Left lobe of liver (tissue), 2 donors: ENCODE results near the gene PIGX. TPM values are rescaled to one million over a fixed set of nuclear protein-coding genes. Genes with fewer than 3 reads are reported as not detected.

Source experiments
- ATAC-seq: fragments of 200-7000 bp; cut with Tn5 transposase; one replicate; pipeline ENCODE4 v1.9.1; 2020; ENCODE audit warnings: mild to moderate bottlenecking, moderate library complexity
- DNase-seq: peaks from one replicate; pipeline ENCODE4 v3.0.0-alpha.2; 2020; ENCODE audit warnings: low spot score
- total RNA-seq: library from RNA; stranded (reverse); gene quantifications from one replicate; pipeline ENCODE4 v1.2.1, GENCODE V29; 2021
- donor health status: DM: no; HTN: no; CAD: no; lungs with moderate emphysema.
- donor health status: DM: no; HTN: yes; CAD: no.

The PIGX gene
- total RNA-seq, 1 donor from 2014 or later = 7.2 TPM

DNA sequence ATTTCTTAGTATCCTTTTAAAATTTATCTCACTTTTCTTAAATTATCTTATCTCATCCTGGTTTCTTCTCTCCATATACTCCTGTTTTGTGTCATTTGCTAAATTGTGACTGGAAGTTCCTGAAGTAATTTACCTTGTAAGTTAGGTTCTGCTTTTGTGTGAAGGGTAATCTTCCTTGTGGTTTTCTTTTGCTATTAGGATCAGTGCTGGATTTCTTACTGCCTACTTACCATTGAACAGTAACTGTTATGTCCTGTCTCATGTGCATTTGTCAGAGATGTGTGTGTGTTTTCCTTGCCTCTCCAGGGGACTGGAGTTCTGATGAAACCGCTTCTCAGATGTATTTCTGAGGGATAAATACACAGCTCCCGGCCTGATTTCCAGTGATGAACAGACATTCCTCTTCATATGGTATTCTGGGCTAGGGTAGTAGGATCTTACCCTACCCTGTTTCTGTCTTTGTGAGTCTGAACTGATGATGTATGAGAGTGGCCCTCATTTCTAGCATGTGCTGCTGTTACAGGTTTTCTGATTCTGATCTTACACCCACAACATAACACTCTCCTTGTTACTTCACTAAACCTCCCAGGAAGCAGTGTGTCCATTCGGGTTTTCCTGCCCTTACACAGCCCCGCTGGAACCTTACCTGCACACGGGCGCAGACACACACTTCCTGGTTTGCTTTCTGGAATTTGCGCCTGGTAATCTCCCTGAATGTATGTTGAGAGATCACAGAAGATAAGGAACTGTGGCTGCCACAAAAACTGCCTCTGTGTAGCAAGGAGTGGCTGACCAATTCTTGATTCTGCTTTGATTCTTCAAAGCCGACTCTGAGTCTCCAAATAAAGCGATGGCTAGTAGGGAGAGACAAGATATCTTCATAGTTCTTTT, 42.2 kb downstream of the PIGX start:
- ATAC-seq (no peak), DNase-seq (no peak)

DNA sequence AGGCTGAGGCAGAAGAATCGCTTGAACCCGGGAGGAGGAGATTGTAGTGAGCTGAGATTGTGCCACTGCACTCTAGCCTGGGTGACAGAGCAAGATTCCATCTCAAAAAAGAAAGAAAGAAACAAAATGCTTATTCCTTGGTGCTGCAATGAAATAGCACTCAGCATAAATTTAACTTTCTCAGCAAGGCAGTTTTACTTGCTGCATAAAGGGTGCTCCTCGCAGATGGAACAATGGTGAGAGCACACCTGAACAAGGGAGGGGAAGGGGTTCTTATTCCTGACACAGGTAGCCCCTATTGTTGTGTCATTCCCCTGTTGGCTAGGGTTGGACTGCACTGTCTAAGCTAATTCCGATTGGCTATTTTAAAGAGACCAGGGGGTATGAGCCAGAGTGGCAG, 44.6 kb downstream of the PIGX start:
- no peak for ATAC-seq
- no peak for DNase-seq

DNA sequence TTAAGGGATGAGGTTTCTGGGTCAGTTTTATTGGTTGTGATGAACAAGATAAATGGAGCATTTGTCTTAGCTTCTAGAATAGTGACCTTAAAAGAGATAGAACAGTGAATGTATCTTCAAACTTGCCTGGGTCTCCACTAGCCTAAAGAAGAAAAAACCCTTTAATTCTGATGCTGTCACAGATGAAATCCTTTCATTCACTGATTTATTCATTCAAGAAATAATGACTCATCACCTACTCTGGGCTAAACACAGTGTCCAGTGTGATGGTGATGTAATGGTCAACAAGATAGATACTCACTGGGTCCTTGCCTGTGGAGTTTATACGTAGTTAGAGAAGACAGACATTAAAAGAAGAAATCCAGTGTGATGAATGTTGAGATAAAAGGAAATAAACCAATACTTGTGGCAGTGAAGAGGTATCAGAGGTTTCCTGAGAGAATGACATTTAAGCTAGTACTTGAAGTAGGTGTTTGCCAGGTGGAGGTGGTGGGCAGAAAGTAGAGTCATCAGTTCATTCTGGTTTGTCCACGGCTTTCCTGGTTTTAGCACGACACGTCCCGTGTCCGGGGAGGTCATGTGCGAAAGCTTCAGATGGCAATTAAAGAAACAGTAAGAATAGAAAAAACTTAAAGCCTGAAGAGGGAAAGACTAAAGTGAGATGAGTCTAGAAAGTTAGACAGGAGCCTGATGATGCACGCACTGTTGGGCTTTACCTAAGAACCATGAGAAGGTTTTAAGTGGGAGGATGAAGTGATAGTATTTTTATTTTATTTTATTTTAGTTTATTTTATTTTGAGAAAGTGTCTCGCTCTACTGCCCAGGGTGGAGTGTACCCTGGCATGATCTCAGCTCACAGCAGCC, 45.9 kb downstream of the PIGX start:
- DNase-seq (no peak), ATAC-seq (no peak)

DNA sequence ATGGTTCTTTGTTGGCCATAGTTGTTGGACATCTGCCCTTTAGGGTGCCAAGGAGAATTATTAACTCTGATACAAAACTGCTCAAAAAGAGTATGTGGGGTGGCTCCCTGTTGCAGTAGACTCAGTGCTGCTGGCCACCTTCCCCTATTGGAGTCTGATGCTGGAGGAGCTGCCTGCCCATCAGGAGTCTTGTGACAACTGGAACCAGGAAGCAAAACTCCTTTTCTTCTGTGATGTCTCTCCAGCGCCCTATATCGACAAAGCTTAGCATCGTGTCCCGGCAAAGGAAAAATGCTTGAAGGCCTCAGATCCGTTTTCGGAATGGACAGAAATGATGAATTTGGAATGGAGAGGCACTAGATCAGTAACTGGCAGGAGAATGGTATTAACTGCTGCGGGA, 51.0 kb downstream of the PIGX start:
- peak; percentile 25 for ATAC-seq

DNA sequence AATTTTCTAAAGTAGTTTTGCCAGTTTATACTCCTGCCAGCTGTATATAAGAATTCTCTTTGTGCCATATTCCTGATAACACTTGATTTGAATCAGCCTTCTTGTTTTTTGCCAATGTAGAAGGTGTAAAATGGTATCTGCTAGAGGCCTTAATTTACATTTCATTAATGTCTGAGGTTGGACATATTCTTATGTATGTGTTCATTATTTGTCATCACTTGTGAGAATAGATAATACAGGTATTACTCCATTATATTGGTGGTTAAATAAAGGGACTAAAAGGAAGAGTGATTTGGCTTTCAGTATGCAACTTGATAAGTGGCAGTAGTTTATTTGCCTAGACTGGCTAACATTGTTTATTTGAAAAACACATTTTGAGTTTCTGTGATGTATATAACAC, 53.3 kb downstream of the PIGX start:
- ATAC-seq = no peak
- no peak for DNase-seq

More for the DNA sequence above, 51.0 kb downstream of the PIGX start:
- no peak for DNase-seq

DNA sequence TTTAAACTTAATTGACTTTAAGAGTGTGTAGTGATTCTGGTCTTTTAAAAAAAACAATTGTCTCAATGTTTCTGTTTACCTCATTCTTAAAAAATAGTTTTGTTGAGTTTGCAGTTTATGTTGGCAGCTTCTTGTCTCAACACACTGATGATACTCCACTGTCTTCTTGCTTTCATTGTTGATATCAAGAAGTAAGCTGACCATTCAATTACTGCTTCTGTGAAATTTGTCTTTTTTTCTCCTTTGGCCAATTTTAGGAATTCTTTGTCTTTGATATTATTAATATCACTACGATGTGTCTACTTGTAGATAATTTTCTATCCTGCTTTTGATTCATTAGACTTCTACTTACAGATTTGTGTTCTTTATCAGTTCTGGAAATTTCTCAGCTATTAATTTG, 58.9 kb downstream of the PIGX start:
- ATAC-seq (no peak), DNase-seq (no peak)

DNA sequence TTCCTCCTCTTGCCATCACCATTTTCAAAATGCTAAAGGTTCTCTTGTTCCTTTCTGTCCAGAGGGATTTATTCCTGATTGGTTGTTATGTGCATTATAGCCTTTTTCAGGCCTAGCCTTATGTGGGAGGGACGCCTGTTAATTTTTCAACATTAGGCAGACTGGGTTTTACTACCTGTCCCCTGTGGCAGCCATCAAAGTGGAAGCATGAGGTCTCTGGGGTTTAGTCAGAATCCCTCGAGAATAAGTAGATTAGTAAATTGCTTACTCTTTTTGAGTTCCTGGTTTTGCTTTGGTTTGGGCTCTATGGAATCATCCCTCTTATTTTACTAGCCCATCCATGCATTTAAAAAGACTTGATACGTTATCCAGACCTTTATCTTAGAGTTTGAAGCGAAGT, 59.9 kb downstream of the PIGX start:
- ATAC-seq = no peak
- no peak for DNase-seq

DNA sequence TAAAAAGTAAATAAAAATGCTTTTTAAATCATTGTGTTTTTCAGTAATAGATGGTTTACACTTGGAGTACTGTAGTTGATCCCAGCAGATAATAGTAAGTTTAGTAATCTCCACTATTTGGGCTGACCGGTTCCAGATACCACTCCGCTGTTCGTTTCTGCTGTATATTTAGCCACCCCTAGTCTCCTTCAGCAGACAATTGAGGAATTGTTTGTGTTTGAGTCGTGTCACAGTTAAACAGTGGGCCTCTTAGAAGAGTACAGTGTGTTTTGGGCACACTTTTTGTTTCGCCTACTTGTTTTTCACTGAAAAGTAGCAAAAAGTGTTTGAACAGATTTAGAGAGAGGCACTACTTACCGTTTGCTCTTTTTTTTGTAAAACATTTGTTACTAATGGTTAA, 60.7 kb downstream of the PIGX start:
- ATAC-seq (no peak), DNase-seq (no peak)

DNA sequence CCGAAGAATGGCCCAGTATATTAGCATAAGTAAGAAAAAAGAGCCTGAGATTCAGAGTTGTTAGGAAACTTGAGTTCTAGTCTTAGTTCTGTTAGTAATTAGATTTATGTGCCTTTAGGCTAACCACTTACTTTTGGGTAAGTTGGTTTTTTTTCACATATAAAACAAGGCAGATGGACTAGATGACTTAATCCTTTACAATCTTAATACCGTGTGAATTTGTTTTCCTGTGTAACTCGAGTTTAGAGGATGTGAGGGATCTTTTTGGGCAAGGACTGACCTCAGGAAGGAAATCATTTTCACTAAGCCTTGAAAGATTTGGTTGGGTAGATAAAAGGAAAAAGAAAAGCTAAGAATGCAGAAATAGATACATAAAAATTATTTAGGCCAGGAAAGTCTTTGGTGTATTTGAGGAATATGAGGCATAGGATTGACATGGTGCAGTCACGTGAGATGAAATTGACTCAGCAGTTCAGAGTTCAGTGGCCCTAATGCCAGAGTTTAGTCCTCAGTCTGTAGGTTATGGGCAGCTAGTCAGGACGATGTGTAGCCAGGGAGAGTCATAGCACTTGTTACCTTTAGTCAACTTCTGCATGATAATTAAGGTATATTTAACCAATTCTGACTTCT, 62.1 kb downstream of the PIGX start:
- ATAC-seq = peak; percentile 95
- DNase-seq = peak; percentile 69

DNA sequence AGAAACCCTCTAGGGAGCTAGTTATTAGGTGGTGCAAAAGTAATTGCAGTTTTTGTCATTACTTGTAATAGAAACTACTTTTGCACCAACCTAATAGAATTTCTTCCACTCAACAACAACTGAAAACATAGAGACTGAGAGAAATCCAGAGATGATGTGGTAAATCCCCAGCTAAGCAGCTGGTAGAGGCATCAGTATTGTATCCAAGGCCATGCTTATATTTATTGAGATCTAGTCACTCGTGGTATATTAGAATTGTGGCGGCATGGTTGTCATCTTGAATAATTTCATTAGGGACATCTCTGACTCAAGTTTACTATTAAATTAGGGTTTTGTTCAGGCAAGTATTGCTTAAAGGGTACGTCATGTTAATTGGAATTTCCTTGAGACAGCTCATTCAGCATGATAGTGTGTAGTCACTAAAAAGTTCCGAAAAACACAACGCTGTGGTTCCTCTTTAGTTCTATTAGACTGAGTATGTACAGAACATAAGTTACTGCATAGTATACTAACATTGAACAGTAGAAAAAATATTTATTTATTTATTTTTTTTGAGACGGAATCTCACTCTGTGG, 62.8 kb downstream of the PIGX start:
- no peak for ATAC-seq
- no peak for DNase-seq

DNA sequence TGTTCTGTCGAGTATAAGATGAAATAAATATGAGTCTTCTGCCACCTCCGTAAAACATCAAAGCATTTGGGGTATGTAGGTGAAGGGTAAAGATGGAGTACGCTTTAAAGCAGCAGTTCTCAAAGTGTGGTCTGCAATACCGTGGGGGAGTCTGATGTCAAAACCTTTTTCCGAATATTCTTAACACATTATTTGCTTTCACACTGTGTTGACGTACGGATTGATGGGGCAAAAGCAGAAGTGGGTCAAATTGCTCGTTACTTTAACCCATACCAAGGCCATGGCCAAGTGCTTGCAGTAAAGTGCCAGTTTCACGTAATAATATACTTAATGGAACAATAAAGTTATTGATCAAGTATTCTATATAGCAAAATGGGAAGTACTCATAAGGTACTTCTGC, 63.8 kb downstream of the PIGX start:
- no peak for DNase-seq
- ATAC-seq = no peak

DNA sequence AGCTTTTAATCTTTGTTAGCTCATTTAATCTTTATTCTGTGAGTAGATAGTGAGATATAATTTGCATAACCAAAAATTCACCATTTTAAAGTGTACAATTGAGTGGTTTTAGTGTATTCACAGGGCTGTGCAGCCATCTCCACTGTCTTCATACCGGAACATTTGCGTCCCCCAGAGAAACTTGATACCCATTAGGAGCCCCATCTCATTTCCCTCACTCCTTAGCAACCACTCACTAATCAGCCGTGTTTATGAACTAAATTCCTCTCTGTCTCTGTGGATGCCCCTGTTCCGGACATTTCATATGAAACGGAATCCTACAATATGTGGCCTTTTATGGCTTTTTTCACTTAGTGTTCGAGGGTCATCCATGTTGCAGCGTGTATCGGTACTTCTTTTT, 65.7 kb downstream of the PIGX start:
- ATAC-seq (no peak), DNase-seq (no peak)

DNA sequence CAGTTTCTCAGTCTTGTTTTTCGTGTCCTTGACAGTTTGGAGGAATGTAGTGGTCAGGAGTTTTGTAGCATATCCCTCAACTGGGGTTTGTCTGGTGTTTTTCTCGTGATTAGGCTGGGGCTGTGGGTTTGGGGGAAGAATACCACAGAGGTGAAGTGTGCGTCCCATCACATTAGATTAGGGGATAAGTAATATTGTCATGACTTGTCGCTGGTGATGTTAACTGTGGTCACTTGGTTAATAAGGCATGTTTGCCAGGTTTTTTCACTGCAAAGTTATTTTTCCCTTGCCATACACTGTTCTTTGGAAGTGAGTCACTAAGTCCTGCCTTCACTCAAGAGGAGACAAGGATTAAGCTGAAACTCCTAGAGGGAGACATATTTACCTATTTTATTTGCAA, 66.6 kb downstream of the PIGX start:
- DNase-seq = no peak
- ATAC-seq = no peak

DNA sequence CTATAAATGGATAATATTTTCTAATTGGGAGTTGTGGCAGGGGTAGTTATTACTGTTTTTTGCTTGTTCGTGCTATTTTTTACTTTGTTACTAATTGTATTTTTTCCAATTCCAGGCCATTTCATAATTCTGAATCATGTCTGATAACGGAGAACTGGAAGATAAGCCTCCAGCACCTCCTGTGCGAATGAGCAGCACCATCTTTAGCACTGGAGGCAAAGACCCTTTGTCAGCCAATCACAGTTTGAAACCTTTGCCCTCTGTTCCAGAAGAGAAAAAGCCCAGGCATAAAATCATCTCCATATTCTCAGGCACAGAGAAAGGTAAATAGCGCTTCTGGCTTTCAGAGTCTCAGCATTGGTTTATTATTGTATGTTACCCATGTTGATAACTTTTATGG, 70.3 kb downstream of the PIGX start:
- ATAC-seq = no peak
- no peak for DNase-seq

Other genes starting within 250 kb of the PIGX start
- gene RNF168, start 208.6 kb upstream of the PIGX start, total RNA-seq = 12.9 TPM
- gene SMCO1, start 197.0 kb upstream of the PIGX start, total RNA-seq = not detected
- gene WDR53, start 143.8 kb upstream of the PIGX start, total RNA-seq = 5.1 TPM
- gene FBXO45, start 143.7 kb upstream of the PIGX start, total RNA-seq = 3.5 TPM
- 1.7 TPM for gene NRROS, start 72.7 kb upstream of the PIGX start, total RNA-seq
- 0.43 TPM for gene CEP19, start 127 bp upstream of the PIGX start, total RNA-seq
- 37.4 TPM for gene PAK2, start 27.5 kb downstream of the PIGX start, total RNA-seq
- gene SENP5, start 155.5 kb downstream of the PIGX start, total RNA-seq = 12.2 TPM
- 16.0 TPM for gene NCBP2, start 230.2 kb downstream of the PIGX start, total RNA-seq